OCI-LY7 (cell line): ENCODE data around the gene ABCF1. TPM values are rescaled to one million over a fixed set of nuclear protein-coding genes. Genes with fewer than 3 reads are reported as not detected.

ENCODE experiments used
- BruUV-seq: library from RNA; stranded (reverse); fragments of 400-500 nt; replicated peaks from 2 replicates; lab custom pipeline; 2021; lab: Mats Ljungman, UMichigan
- CTCF ChIA-PET: fragments of 300-600 bp; sonication (Branson Sonifier 250); formaldehyde crosslinking; loops from one replicate; lab custom pipeline; 2022; ENCODE audit warnings: antibody characterized with exemption; ENCODE audit not compliant: unreplicated experiment; lab: Charles Lee
- POLR2A ChIA-PET: fragments of 300-600 bp; sonication (Branson Sonifier 250); formaldehyde crosslinking; loops from one replicate; lab custom pipeline; 2022; ENCODE audit warnings: antibody characterized with exemption; lab: Charles Lee
- DNase-seq: peaks from one replicate; pipeline ENCODE4 v3.0.0-alpha.2; 2015; ENCODE audit warnings: low spot score
- H2AFZ ChIP-seq: fragments of 200-600 bp; sonication (generic), shearing (Covaris generic); 2 replicates; pipeline ENCODE4 v1.6.1; 2014; ENCODE audit warnings: mild to moderate bottlenecking, antibody characterized with exemption, low read length, moderate library complexity
- H3K27ac ChIP-seq: fragments of 200-600 bp; sonication (generic); 2 replicates; pipeline ENCODE4 v1.5.1; 2014; ENCODE audit warnings: mixed run types, low read depth, mild to moderate bottlenecking, moderate library complexity, low read length, inconsistent platforms; ENCODE audit not compliant: poor library complexity, severe bottlenecking
- H3K36me3 ChIP-seq: fragments of 200-600 bp; sonication (generic); 2 replicates; pipeline ENCODE4 v1.6.1; 2014; ENCODE audit warnings: mild to moderate bottlenecking, antibody characterized with exemption, low read length, moderate library complexity, mixed read lengths; ENCODE audit not compliant: insufficient read depth
- H3K4me1 ChIP-seq: fragments of 200-600 bp; sonication (generic); 2 replicates; pipeline ENCODE4 v1.5.1; 2014; ENCODE audit warnings: mild to moderate bottlenecking, low read length; ENCODE audit not compliant: insufficient read depth, poor library complexity, severe bottlenecking
- H3K4me2 ChIP-seq: fragments of 200-600 bp; sonication (generic); 2 replicates; pipeline ENCODE4 v1.6.1; 2014; ENCODE audit warnings: mild to moderate bottlenecking, low read length
- H3K4me3 ChIP-seq: fragments of 200-600 bp; sonication (generic); 2 replicates; pipeline ENCODE4 v1.5.1; 2014; ENCODE audit warnings: mild to moderate bottlenecking, low read depth, low read length; ENCODE audit not compliant: poor library complexity, severe bottlenecking
- H3K79me2 ChIP-seq: fragments of 200-600 bp; sonication (generic); 2 replicates; pipeline ENCODE4 v1.6.1; 2016; ENCODE audit warnings: low read depth, mild to moderate bottlenecking, low read length, moderate library complexity, mixed read lengths; ENCODE audit not compliant: insufficient read depth
- H3K9me2 ChIP-seq: fragments of 200-600 bp; sonication (generic); 2 replicates; pipeline ENCODE4 v1.6.1; 2016; ENCODE audit warnings: mild to moderate bottlenecking, low read length, mixed read lengths; ENCODE audit not compliant: insufficient read depth
- H3K9me3 ChIP-seq: fragments of 200-600 bp; sonication (generic); 2 replicates; pipeline ENCODE4 v1.6.1; 2014; ENCODE audit warnings: mild to moderate bottlenecking, mixed run types, low read length, mixed read lengths
- H4K20me1 ChIP-seq: fragments of 200-600 bp; sonication (generic); 2 replicates; pipeline ENCODE4 v1.6.1; 2014; ENCODE audit warnings: mild to moderate bottlenecking, antibody characterized with exemption, low read length, moderate library complexity, mixed read lengths; ENCODE audit not compliant: insufficient read depth
- CTCF ChIP-seq: fragments of 200-600 bp; sonication (generic); conservative IDR thresholded peaks from 2 replicates; pipeline ENCODE4 v1.5.1; 2014; ENCODE audit warnings: mild to moderate bottlenecking, antibody characterized with exemption, low read length, moderate library complexity, mixed read lengths
- EZH2phosphoT487 ChIP-seq: fragments of 200-600 bp; sonication (generic); IDR thresholded peaks from 2 replicates; pipeline ENCODE4 v1.6.1; 2018; ENCODE audit warnings: low read depth, borderline replicate concordance, mild to moderate bottlenecking, mixed run types, antibody characterized with exemption, low read length, moderate library complexity, mixed read lengths
- intact Hi-C: fragments of 100-400 bp; cut with micrococcal nuclease; formaldehyde crosslinking; loops from one replicate; pipeline ENCODE4 v1.10.0; 2022; ENCODE audit not compliant: unreplicated experiment
- total RNA-seq, 2 experiments: library from RNA; depleted of rRNA in 1 of 2; stranded (reverse); fragments of >200 nt in 1 of 2; shearing (Covaris generic) in 1 of 2; gene quantifications; 2 replicates each; pipeline ENCODE4 v1.2.3, GENCODE V29; 2014 to 2022

The ABCF1 gene
- total RNA-seq, 2 experiments from 2014 or later = 53.0 to 86.7 TPM

GRCh38 chr6:30568245-30568644 is 3.0 kb upstream of the ABCF1 start:
- intact Hi-C loops = no loop called here
- BruUV-seq = no TSS peak

GRCh38 chr6:30570263-30570662 is 979 bp upstream of the ABCF1 start:
- intact Hi-C loops = loop anchor here (2.0 kb wide), 2 partner anchors 13 to 47 kb away; partner anchors contain the start of genes GNL1, MRPS18B, PPP1R10 and PRR3

More at GRCh38 chr6:30568245-30568644, 3.0 kb upstream of the ABCF1 start:
- H3K4me3 ChIP-seq = no peak overlapping the region
- H3K36me3 ChIP-seq = peaks cover 18% of the 10 kb centered on the region
- TF ChIP-seq CTCF (no peak), EZH2phosphoT487 (no peak)
- ChIA-PET POLR2A (no interaction called here), CTCF (no interaction called here)
- no peak overlapping the region for H2AFZ ChIP-seq
- H4K20me1 ChIP-seq = peaks cover 17% of the 10 kb centered on the region
- H3K4me1 ChIP-seq = peaks cover 25% of the 10 kb centered on the region
- no peak overlapping the region for H3K27ac ChIP-seq
- H3K4me2 ChIP-seq = no peak overlapping the region
- no peaks in the 10 kb centered on the region for H3K9me3 ChIP-seq
- no peaks in the 10 kb centered on the region for H3K9me2 ChIP-seq
- no peak for DNase-seq
- H3K79me2 ChIP-seq = peaks cover 19% of the 10 kb centered on the region

More at GRCh38 chr6:30570263-30570662, 979 bp upstream of the ABCF1 start:
- Histone ChIP-seq H3K4me3 (peak overlapping the region; percentile 93), H3K9me2 (no peaks in the 10 kb centered on the region), H3K79me2 (peaks cover 39% of the 10 kb centered on the region), H3K4me1 (peaks cover 40% of the 10 kb centered on the region), H2AFZ (peak overlapping the region; percentile 72; the same call in 1 of the 2 replicates), H3K27ac (no peak overlapping the region), H3K36me3 (peaks cover 26% of the 10 kb centered on the region), H3K4me2 (peak overlapping the region; percentile 77), H4K20me1 (peaks cover 28% of the 10 kb centered on the region), H3K9me3 (no peaks in the 10 kb centered on the region)
- CTCF ChIA-PET = no interaction called here
- DNase-seq = no peak
- BruUV-seq = no TSS peak
- TF ChIP-seq CTCF (no peak), EZH2phosphoT487 (no peak)
- POLR2A ChIA-PET = interaction anchor here (0.5 to 2.3 kb wide), 5 partner anchors 12 to 149 kb away, joined by 3 to 11 read pairs (median 7); partner anchors contain the start of gene PRR3
